Stimulated activated CD4-positive, alpha-beta T cell treated with anti-CD3 and anti-CD28 coated beads, Interleukin-2, amount 100 ng/mL, for 48 hours (primary cell): Measurements from ENCODE around the gene TXNIP.

Experiments
- DNase-seq, 2 donors: peaks; one replicate each; pipeline ENCODE4 v3.0.0-alpha.2; 2020

The TXNIP gene

GRCh38 chr1:145961425-145962156 is 34.8 kb downstream of the TXNIP start:
- DNase-seq, result peak in 1 of 2 donors; percentile 52

GRCh38 chr1:145961109-145961424 is 35.3 kb downstream of the TXNIP start:
- no peak for DNase-seq

GRCh38 chr1:145960468-145961108 is 35.8 kb downstream of the TXNIP start:
- no peak for DNase-seq

GRCh38 chr1:145959957-145960467 is 36.4 kb downstream of the TXNIP start:
- DNase-seq, result no peak

- DNase-seq, result no peak
These were observed 37.0 kb downstream of the TXNIP start for GRCh38 chr1:145959333-145959732.

GRCh38 chr1:145958734-145959133 is 37.6 kb downstream of the TXNIP start:
- no peak for DNase-seq

- DNase-seq, result peak; percentile 89 to 91
These were observed 38.7 kb downstream of the TXNIP start, which contains the start of gene LIX1L for GRCh38 chr1:145957443-145958319. TSS of gene LIX1L (minus strand) at chr1:145958017. CDS start at chr1:145957927, 90 bp downstream.

GRCh38 chr1:145956781-145957442 is 39.5 kb downstream of the TXNIP start:
- no peak for DNase-seq

GRCh38 chr1:145956361-145956760 is 40.0 kb downstream of the TXNIP start:
- DNase-seq, result no peak

- DNase-seq, result no peak
These were observed 40.9 kb downstream of the TXNIP start for GRCh38 chr1:145955436-145955835.

GRCh38 chr1:145953861-145954260 is 42.5 kb downstream of the TXNIP start:
- DNase-seq, result no peak

GRCh38 chr1:145952903-145953302 is 43.5 kb downstream of the TXNIP start:
- DNase-seq, result no peak

- DNase-seq, result no peak
These were observed 44.9 kb downstream of the TXNIP start for GRCh38 chr1:145951526-145951925.

- no peak for DNase-seq
These were observed 47.2 kb downstream of the TXNIP start for GRCh38 chr1:145949219-145949618.

- DNase-seq, result no peak
These were observed 48.8 kb downstream of the TXNIP start for GRCh38 chr1:145947551-145947950.

- no peak for DNase-seq
These were observed 49.8 kb downstream of the TXNIP start for GRCh38 chr1:145946477-145946986.

GRCh38 chr1:145944532-145944931 is 51.8 kb downstream of the TXNIP start:
- no peak for DNase-seq

GRCh38 chr1:145942871-145943270 is 53.5 kb downstream of the TXNIP start:
- no peak for DNase-seq
